Progenitor cell of endocrine pancreas (in vitro differentiated cells): Measurements from ENCODE around the gene TRMT1. TPM values are rescaled to one million over a fixed set of nuclear protein-coding genes. Genes with fewer than 3 reads are reported as not detected.

Experiments used
- DNase-seq: peaks from one replicate; pipeline ENCODE4 v3.0.0; 2021; ENCODE audit warnings: low spot score; ENCODE audit not compliant: unreplicated experiment
- H3K27ac Mint-ChIP-seq: 2 replicates; pipeline ENCODE4 v1.8.0; 2021; ENCODE audit warnings: mild to moderate bottlenecking, moderate library complexity, mixed read lengths
- H3K27me3 Mint-ChIP-seq: 2 replicates; pipeline ENCODE4 v1.8.0; 2021; ENCODE audit warnings: mixed read lengths
- H3K36me3 Mint-ChIP-seq: 2 replicates; pipeline ENCODE4 v1.8.0; 2022; ENCODE audit warnings: mixed read lengths; ENCODE audit not compliant: insufficient read depth
- H3K4me1 Mint-ChIP-seq: 2 replicates; pipeline ENCODE4 v1.8.0; 2021; ENCODE audit warnings: low read depth, mixed read lengths
- H3K4me3 Mint-ChIP-seq: 2 replicates; pipeline ENCODE4 v1.8.0; 2021; ENCODE audit warnings: low read depth, mild to moderate bottlenecking, moderate library complexity, mixed read lengths
- H3K9me3 Mint-ChIP-seq: 2 replicates; pipeline ENCODE4 v1.8.0; 2021; ENCODE audit warnings: low read depth, mixed read lengths
- total RNA-seq: library from RNA; stranded (reverse); gene quantifications from 2 replicates; pipeline ENCODE4 v1.2.1, GENCODE V29; 2021
- TF ChIP-seq, protein P1 (sequence below): fragments of 200-600 bp; sonication (generic); IDR thresholded peaks from one replicate; pipeline ENCODE4 v1.5.0; 2021; ENCODE audit warnings: antibody characterized with exemption, mild to moderate bottlenecking; ENCODE audit not compliant: unreplicated experiment

TRMT1 gene
- total RNA-seq, 1 donor from 2014 or later, result 52.4 TPM

GRCh38 chr19:13072188-13072908, 44.2 kb downstream of the TRMT1 start:
- no peak overlapping the region for H3K27ac Mint-ChIP-seq
- TF ChIP-seq, protein P1, sequence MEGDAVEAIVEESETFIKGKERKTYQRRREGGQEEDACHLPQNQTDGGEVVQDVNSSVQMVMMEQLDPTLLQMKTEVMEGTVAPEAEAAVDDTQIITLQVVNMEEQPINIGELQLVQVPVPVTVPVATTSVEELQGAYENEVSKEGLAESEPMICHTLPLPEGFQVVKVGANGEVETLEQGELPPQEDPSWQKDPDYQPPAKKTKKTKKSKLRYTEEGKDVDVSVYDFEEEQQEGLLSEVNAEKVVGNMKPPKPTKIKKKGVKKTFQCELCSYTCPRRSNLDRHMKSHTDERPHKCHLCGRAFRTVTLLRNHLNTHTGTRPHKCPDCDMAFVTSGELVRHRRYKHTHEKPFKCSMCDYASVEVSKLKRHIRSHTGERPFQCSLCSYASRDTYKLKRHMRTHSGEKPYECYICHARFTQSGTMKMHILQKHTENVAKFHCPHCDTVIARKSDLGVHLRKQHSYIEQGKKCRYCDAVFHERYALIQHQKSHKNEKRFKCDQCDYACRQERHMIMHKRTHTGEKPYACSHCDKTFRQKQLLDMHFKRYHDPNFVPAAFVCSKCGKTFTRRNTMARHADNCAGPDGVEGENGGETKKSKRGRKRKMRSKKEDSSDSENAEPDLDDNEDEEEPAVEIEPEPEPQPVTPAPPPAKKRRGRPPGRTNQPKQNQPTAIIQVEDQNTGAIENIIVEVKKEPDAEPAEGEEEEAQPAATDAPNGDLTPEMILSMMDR, result no peak
- peaks cover 80% of the 10 kb centered on the region for H3K27me3 Mint-ChIP-seq
- no peak overlapping the region for H3K4me3 Mint-ChIP-seq
- no peaks in the 10 kb centered on the region for H3K36me3 Mint-ChIP-seq
- no peak for DNase-seq
- H3K9me3 Mint-ChIP-seq, result no peaks in the 10 kb centered on the region
- peaks cover 14% of the 10 kb centered on the region for H3K4me1 Mint-ChIP-seq

- TF ChIP-seq, protein P1, result no peak
- H3K9me3 Mint-ChIP-seq, result no peaks in the 10 kb centered on the region
- H3K27ac Mint-ChIP-seq, result no peak overlapping the region
- peaks cover 83% of the 10 kb centered on the region for H3K27me3 Mint-ChIP-seq
- no peak overlapping the region for H3K4me3 Mint-ChIP-seq
- peaks cover 14% of the 10 kb centered on the region for H3K4me1 Mint-ChIP-seq
- H3K36me3 Mint-ChIP-seq, result no peaks in the 10 kb centered on the region
- no peak for DNase-seq
Measured at GRCh38 chr19:13071444-13072187, 44.9 kb downstream of the TRMT1 start.

DNA sequence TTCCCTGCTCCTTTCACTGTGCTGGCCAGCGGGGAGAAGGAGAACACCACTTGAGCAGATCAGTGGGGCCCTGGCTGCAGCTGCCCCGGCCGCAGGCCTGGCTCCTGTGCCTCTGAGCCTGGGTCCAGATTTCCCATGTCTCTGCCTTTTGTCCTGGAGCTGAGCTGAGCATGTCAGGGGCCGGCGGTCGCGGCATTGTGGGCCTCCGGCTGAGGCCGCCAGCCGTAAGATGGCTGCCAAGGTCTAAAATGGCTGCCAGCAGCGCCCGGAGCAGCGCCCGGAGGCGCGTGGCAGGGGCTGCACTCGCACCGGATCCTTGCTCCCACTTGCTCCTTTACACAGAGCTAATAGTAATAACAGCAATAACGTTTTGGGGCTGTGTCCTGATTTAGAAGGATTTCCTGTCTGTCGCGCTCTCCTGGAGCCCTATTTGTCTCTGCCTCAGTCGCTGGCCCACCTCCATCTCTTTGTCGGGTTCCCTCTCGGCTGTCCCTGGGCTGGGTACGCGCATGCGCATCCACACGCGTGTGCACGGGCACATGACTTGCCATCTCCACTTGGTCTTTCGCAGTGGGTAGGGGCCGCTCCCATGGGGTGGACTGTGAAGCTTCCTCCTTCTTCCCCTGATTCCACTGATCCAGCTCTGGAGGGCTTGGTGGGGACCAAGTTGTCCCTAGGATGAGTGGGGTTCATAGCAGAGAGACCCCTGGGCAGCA, 46.0 kb downstream of the TRMT1 start:
- no peak for DNase-seq
- TF ChIP-seq, protein P1, result no peak
- H3K27ac Mint-ChIP-seq, result no peak overlapping the region
- peaks cover 84% of the 10 kb centered on the region for H3K27me3 Mint-ChIP-seq
- peaks cover 14% of the 10 kb centered on the region for H3K4me1 Mint-ChIP-seq
- H3K9me3 Mint-ChIP-seq, result no peaks in the 10 kb centered on the region
- no peak overlapping the region for H3K4me3 Mint-ChIP-seq
- H3K36me3 Mint-ChIP-seq, result no peaks in the 10 kb centered on the region

DNA sequence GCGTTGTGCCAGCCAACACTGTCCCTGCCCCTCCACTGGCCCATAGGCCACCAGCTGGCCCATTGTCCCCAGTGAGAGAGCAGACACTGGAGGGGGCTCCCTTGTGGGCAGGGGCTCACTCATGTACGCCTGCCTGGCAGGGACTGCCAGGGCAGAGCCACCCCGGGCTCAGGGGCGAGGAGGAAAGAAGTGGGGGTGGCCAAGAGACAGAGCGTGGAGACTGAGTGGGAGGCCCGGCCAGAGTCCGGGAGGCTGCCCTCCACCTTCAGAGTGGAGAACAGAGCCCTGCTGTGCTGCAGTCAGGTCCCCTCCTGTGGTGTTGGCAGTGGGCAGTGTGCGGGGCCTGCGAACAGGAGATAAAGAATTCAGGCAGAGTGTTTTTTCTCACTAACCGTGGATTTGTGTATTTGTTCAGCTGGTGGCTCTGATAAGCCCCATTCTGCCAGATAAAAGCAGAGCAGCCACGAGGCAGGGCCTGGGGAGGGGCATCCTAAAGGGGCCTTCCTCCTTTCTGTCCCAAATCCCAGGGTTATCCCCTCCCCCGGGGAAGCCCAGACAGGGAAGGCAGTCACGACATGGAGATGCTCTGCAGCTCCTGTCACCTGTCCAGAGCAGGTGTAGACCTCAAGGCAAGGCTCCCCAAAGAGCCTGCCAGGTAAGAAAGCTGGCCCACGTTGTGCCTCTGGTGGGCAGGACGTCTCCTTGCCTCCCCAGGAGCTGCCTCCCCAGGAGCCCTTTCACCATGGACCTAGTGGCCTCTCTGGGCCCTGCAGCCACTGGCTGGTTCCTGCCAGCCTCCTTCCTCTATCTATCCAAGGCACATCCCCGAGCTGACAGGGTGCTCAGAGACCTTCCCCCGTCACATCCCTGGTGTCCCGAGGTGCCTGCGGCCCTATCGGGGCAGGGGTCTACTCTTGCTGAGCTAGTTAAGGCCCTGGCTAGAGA, 46.9 kb downstream of the TRMT1 start:
- no peak for DNase-seq
- Mint-ChIP-seq H3K4me3 (no peak overlapping the region), H3K36me3 (no peaks in the 10 kb centered on the region)

More for the DNA sequence above, 46.9 kb downstream of the TRMT1 start:
- Mint-ChIP-seq H3K9me3 (no peaks in the 10 kb centered on the region), H3K27ac (no peak overlapping the region), H3K4me1 (peaks cover 14% of the 10 kb centered on the region), H3K27me3 (peaks cover 85% of the 10 kb centered on the region)
- TF ChIP-seq, protein P1, result peak; percentile 15
